Hindlimb muscle (tissue), 1 donor: ENCODE measurements around the gene SLC6A4. TPM values are rescaled to one million over a fixed set of nuclear protein-coding genes. Genes with fewer than 3 reads are reported as not detected.
"Not testable (repeated sequence)": the region's sequence is repeated elsewhere in the genome, so short reads cannot be mapped to it uniquely, and the experiment has no call there.

Source experiments
- DNase-seq: peaks from one replicate; pipeline ENCODE4 v3.0.0-alpha.2; 2013
- polyA plus RNA-seq: library from polyadenylated mRNA; unstranded; fragments of 120-200 nt; gene quantifications from one replicate; pipeline ENCODE4 v1.2.1, GENCODE V29; 2013; ENCODE audit not compliant: insufficient read length

Gene SLC6A4
- polyA plus RNA-seq, 1 donor: 0.12 TPM

- no peak for DNase-seq
Measured at GRCh38 chr17:30238387-30239088, 3.0 kb upstream of the SLC6A4 start.

- no peak for DNase-seq
Measured at GRCh38 chr17:30238003-30238344, 2.5 kb upstream of the SLC6A4 start.

- no peak for DNase-seq
Measured at GRCh38 chr17:30237296-30238002, 2.0 kb upstream of the SLC6A4 start.

GRCh38 chr17:30236766-30237165, 1.3 kb upstream of the SLC6A4 start:
- peak; percentile 31 for DNase-seq

- DNase-seq: no peak
Measured at GRCh38 chr17:30236297-30236624, 764 bp upstream of the SLC6A4 start.

GRCh38 chr17:30234964-30235363, 533 bp downstream of the SLC6A4 start:
- DNase-seq: no peak

- no peak for DNase-seq
Measured at GRCh38 chr17:30234296-30234695, 1.2 kb downstream of the SLC6A4 start.

GRCh38 chr17:30232824-30233427, 2.6 kb downstream of the SLC6A4 start:
- no peak for DNase-seq

- no peak for DNase-seq
Measured at GRCh38 chr17:30232015-30232823, 3.3 kb downstream of the SLC6A4 start.

- no peak for DNase-seq
Measured at GRCh38 chr17:30230596-30231125, 4.8 kb downstream of the SLC6A4 start.

GRCh38 chr17:30230009-30230408, 5.5 kb downstream of the SLC6A4 start:
- not testable (repeated sequence) for DNase-seq

GRCh38 chr17:30229012-30229411, 6.5 kb downstream of the SLC6A4 start:
- no peak for DNase-seq

- no peak for DNase-seq
Measured at GRCh38 chr17:30228011-30228410, 7.5 kb downstream of the SLC6A4 start.

GRCh38 chr17:30226878-30227277, 8.6 kb downstream of the SLC6A4 start:
- no peak for DNase-seq

GRCh38 chr17:30225919-30226553, 9.5 kb downstream of the SLC6A4 start:
- no peak for DNase-seq

GRCh38 chr17:30225112-30225511, 10.4 kb downstream of the SLC6A4 start:
- DNase-seq: no peak

GRCh38 chr17:30224419-30224960, 11.0 kb downstream of the SLC6A4 start:
- DNase-seq: no peak

- DNase-seq: no peak
Measured at GRCh38 chr17:30222721-30223175, 12.7 kb downstream of the SLC6A4 start.

- DNase-seq: no peak
Measured at GRCh38 chr17:30222251-30222650, 13.2 kb downstream of the SLC6A4 start.

- DNase-seq: no peak
Measured at GRCh38 chr17:30221346-30221745, 14.2 kb downstream of the SLC6A4 start.

- DNase-seq: no peak
Measured at GRCh38 chr17:30220414-30220813, 15.1 kb downstream of the SLC6A4 start.

- DNase-seq: no peak
Measured at GRCh38 chr17:30219833-30220232, 15.7 kb downstream of the SLC6A4 start.
